DOHH2 (cell line): Measurements from ENCODE around the gene THSD7A.

Experiments used
- H3F3A ChIP-seq: fragments of 200-600 bp; sonication (generic), shearing (Covaris generic); 2 replicates; pipeline ENCODE4 v1.6.0; 2016; ENCODE audit warnings: antibody characterized with exemption, mild to moderate bottlenecking; ENCODE audit not compliant: control insufficient read depth, insufficient read depth
- H3K27ac ChIP-seq: fragments of 200-600 bp; sonication (generic); 2 replicates; pipeline ENCODE4 v1.5.1; 2014; ENCODE audit warnings: low read depth, mild to moderate bottlenecking, low read length, moderate library complexity
- H3K27me3 ChIP-seq: fragments of 200-600 bp; sonication (generic); 2 replicates; pipeline ENCODE4 v1.6.1; 2014; ENCODE audit warnings: mild to moderate bottlenecking, low read length, mixed read lengths; ENCODE audit not compliant: control insufficient read depth
- H3K36me3 ChIP-seq: fragments of 200-600 bp; sonication (generic); 2 replicates; pipeline ENCODE4 v1.6.1; 2014; ENCODE audit warnings: mild to moderate bottlenecking, low read length, moderate library complexity, mixed read lengths; ENCODE audit not compliant: control insufficient read depth
- H3K4me1 ChIP-seq: fragments of 200-600 bp; sonication (generic); 2 replicates; pipeline ENCODE4 v1.6.1; 2014; ENCODE audit warnings: mild to moderate bottlenecking, low read length, mixed read lengths; ENCODE audit not compliant: control insufficient read depth
- H3K4me2 ChIP-seq: fragments of 200-600 bp; sonication (generic); 2 replicates; pipeline ENCODE4 v1.6.0; 2014; ENCODE audit warnings: mild to moderate bottlenecking, low read length, moderate library complexity
- H3K4me3 ChIP-seq: fragments of 200-600 bp; sonication (generic); 2 replicates; pipeline ENCODE4 v1.5.1; 2014; ENCODE audit warnings: mild to moderate bottlenecking, low read length, mixed read lengths
- H3K79me2 ChIP-seq: fragments of 200-600 bp; sonication (generic); 2 replicates; pipeline ENCODE4 v1.6.1; 2014; ENCODE audit warnings: mild to moderate bottlenecking, low read length, mixed read lengths; ENCODE audit not compliant: control insufficient read depth
- H3K9me2 ChIP-seq: fragments of 200-600 bp; sonication (generic); replicated peaks from 2 replicates; pipeline ENCODE4 v1.6.1; 2014; ENCODE audit warnings: mild to moderate bottlenecking, low read length, mixed read lengths; ENCODE audit not compliant: control insufficient read depth
- H3K9me3 ChIP-seq: fragments of 200-600 bp; sonication (generic); 2 replicates; pipeline ENCODE4 v1.6.1; 2014; ENCODE audit warnings: antibody characterized with exemption, low read length, mixed read lengths; ENCODE audit not compliant: control insufficient read depth, insufficient read depth
- H4K20me1 ChIP-seq: fragments of 200-600 bp; sonication (generic); 2 replicates; pipeline ENCODE4 v1.6.0; 2014; ENCODE audit warnings: low read depth, mild to moderate bottlenecking, antibody characterized with exemption, low read length, moderate library complexity; ENCODE audit not compliant: control insufficient read depth, insufficient read depth
- EZH2phosphoT487 ChIP-seq: fragments of 200-600 bp; sonication (generic); IDR thresholded peaks from 2 replicates; pipeline ENCODE4 v1.6.1; 2017; ENCODE audit warnings: borderline replicate concordance, mild to moderate bottlenecking, antibody characterized with exemption, low read length, moderate library complexity, mixed read lengths
- TF ChIP-seq, protein P1 (sequence below): fragments of 200-600 bp; sonication (generic); IDR thresholded peaks from one replicate; pipeline ENCODE4 v1.5.1; 2014; ENCODE audit warnings: antibody characterized with exemption, mild to moderate bottlenecking, low read depth, low read length; ENCODE audit not compliant: poor library complexity, severe bottlenecking

THSD7A gene

DNA sequence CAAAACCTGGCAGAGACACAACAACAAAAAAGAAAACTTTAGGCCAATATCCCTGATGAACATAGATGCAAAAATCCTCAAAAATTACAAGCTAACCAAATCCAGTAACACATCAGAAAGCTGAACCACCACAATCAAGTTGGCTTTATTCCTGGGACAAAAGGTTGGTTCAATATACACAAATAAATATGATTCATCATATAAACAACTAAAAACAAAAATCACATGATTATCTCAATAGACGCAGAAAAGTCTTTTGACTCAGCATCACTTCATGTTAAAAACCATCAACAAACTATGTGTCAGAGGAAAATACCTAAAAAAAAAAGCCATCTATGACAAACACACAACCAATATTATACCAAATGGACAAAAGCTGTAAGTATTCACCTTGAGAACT, 283.5 kb downstream of the THSD7A start:
- no peaks in the 10 kb centered on the region for H3K36me3 ChIP-seq
- no peaks in the 10 kb centered on the region for H4K20me1 ChIP-seq
- H3K79me2 ChIP-seq, result no peaks in the 10 kb centered on the region
- H3K27ac ChIP-seq, result no peak overlapping the region
- no peaks in the 10 kb centered on the region for H3K9me3 ChIP-seq
- no peak overlapping the region for H3K4me3 ChIP-seq
- H3K9me2 ChIP-seq, result no peaks in the 10 kb centered on the region
- no peaks in the 10 kb centered on the region for H3F3A ChIP-seq
- no peaks in the 10 kb centered on the region for H3K27me3 ChIP-seq
- no peaks in the 10 kb centered on the region for H3K4me1 ChIP-seq
- TF ChIP-seq, protein P1, sequence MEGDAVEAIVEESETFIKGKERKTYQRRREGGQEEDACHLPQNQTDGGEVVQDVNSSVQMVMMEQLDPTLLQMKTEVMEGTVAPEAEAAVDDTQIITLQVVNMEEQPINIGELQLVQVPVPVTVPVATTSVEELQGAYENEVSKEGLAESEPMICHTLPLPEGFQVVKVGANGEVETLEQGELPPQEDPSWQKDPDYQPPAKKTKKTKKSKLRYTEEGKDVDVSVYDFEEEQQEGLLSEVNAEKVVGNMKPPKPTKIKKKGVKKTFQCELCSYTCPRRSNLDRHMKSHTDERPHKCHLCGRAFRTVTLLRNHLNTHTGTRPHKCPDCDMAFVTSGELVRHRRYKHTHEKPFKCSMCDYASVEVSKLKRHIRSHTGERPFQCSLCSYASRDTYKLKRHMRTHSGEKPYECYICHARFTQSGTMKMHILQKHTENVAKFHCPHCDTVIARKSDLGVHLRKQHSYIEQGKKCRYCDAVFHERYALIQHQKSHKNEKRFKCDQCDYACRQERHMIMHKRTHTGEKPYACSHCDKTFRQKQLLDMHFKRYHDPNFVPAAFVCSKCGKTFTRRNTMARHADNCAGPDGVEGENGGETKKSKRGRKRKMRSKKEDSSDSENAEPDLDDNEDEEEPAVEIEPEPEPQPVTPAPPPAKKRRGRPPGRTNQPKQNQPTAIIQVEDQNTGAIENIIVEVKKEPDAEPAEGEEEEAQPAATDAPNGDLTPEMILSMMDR, result no peak
- TF ChIP-seq EZH2phosphoT487, result no peak
- no peak overlapping the region for H3K4me2 ChIP-seq

DNA sequence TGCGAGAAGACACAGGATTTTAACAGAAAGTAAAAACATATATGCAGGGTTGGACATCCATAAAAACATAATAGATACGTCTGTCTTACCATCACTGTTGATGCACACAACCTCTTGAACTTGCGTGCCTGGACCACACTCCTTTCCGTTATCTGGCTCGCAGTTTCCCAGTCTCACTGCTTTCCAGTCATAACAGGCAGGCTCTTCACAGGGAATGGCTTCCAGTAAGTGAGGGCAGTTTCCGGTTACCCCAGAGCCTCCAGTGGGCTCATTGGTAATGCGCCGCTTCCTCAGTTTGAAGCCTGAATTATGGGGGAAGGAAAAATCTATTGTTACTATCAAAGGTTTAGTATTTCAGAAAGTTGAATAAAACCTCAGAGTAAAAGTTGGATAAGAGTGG, 290.7 kb downstream of the THSD7A start:
- Histone ChIP-seq H3K4me3 (no peak overlapping the region), H3K79me2 (no peaks in the 10 kb centered on the region), H3K4me1 (no peaks in the 10 kb centered on the region), H3F3A (no peaks in the 10 kb centered on the region), H3K36me3 (no peaks in the 10 kb centered on the region), H3K4me2 (no peak overlapping the region), H4K20me1 (no peaks in the 10 kb centered on the region), H3K9me3 (no peaks in the 10 kb centered on the region), H3K27me3 (no peaks in the 10 kb centered on the region), H3K27ac (no peak overlapping the region), H3K9me2 (no peaks in the 10 kb centered on the region)
- TF ChIP-seq, protein P1, result no peak
- no peak for TF ChIP-seq EZH2phosphoT487

DNA sequence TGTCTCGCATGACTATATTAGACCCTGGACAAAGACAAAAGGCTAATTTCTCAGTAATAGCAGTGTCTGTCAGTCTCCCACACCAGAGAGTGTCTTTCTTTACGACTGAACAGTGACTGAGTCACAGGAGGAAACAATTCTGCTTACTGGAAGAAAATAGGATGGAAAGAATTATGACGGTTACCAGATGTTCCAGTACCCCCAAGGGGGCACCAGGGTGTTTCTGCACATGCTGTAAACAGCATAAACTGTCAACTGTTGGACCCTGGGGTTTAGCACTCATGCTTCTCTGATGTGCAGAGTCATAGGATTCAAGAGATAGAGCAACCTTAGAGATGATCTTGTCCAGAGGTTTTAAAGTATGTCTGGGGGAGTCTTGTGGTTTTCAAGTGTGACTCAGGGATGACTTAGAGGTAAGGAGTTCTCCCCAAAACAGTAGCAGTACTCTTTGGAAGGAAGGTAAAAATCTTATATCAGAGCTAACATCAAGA, 291.7 kb downstream of the THSD7A start:
- no peak for TF ChIP-seq EZH2phosphoT487
- no peaks in the 10 kb centered on the region for H4K20me1 ChIP-seq
- no peaks in the 10 kb centered on the region for H3K27me3 ChIP-seq
- H3K36me3 ChIP-seq, result no peaks in the 10 kb centered on the region
- no peak overlapping the region for H3K4me3 ChIP-seq
- H3K79me2 ChIP-seq, result no peaks in the 10 kb centered on the region
- no peaks in the 10 kb centered on the region for H3K4me1 ChIP-seq
- no peak overlapping the region for H3K4me2 ChIP-seq
- H3K27ac ChIP-seq, result no peak overlapping the region
- no peaks in the 10 kb centered on the region for H3F3A ChIP-seq
- H3K9me2 ChIP-seq, result no peaks in the 10 kb centered on the region
- H3K9me3 ChIP-seq, result no peaks in the 10 kb centered on the region

DNA sequence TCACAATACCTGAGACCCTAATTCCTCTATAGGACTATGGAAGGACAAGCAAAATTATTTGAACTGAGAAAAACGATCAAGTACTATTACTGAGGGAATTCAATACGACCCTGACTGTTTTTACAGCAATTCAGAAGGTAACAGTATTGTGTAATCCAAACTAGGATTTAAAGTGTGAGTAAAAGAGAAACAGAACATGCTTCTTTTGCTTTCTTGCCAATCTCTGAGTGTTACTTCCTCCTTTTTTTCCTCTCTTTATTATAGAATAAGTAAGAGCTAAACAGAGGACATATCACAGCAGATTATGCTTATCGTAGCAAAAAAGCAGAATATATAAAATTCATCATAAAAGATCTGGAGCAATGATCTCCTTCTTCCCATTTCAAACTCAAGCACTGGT, 292.1 kb downstream of the THSD7A start:
- Histone ChIP-seq H3K27me3 (no peaks in the 10 kb centered on the region), H3K9me3 (no peaks in the 10 kb centered on the region), H3K4me1 (no peaks in the 10 kb centered on the region), H4K20me1 (no peaks in the 10 kb centered on the region), H3K27ac (no peak overlapping the region), H3K4me2 (no peak overlapping the region), H3F3A (no peaks in the 10 kb centered on the region), H3K4me3 (no peak overlapping the region), H3K36me3 (no peaks in the 10 kb centered on the region), H3K9me2 (no peaks in the 10 kb centered on the region), H3K79me2 (no peaks in the 10 kb centered on the region)
- TF ChIP-seq, protein P1, result no peak
- no peak for TF ChIP-seq EZH2phosphoT487
